ENCODE data around the gene PRDX3.

GRCh38 chr10:119153041-119153440 lies 25.6 kb downstream of the PRDX3 start:
- TF ChIP-seq POLR2A (IDR thresholded peaks at IDR 0.05): no peak
- no peak for TF ChIP-seq CTCF (IDR thresholded peaks at IDR 0.05)

Measured in right lobe of liver (tissue), 4 donors.